ENCODE results near the gene NAGA.
"Not testable (repeated sequence)": the region's sequence is repeated elsewhere in the genome, so short reads cannot be mapped to it uniquely, and the experiment has no call there.

Gene NAGA

DNA sequence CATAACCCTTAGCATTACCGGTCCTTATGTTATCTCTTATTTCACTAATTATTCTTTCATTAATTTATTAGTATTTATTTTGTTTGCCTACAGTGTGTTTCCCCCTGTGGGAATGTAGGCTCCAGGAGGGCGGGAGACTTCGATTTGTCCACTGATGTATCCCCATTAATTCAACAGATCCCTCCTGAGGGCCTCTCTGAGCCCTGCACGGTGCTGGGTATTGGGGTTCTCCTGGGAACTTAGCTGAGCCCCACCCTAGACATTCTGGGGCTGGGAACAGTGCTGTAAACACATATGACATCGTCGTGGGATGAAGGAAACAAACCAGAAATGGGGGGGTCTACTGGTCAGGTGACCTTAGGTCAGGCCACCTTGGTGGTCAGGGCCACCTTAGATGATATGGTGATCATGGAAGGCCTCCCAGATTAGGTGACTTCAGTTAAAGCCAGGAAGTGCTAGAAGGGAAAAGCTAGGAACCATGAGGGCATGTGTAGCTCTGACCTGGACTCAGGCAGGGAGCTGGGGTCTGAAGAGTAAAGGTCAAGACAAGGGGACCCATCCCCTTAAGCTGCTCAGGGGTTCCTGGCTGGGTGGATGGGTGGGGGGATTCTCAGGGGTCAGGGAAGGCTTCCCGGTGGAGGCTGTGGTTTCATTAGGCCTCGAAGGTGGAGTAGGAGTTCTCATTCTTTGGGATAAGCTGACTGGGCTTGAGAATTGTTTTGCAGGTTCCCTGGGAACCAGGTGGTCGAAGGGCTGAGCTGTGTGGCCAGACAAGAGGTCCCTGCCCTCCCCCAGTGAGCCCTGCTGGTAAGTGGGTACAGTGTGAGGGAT is 4.4 kb upstream of the NAGA start:
- DNase-seq, result no peak

DNA sequence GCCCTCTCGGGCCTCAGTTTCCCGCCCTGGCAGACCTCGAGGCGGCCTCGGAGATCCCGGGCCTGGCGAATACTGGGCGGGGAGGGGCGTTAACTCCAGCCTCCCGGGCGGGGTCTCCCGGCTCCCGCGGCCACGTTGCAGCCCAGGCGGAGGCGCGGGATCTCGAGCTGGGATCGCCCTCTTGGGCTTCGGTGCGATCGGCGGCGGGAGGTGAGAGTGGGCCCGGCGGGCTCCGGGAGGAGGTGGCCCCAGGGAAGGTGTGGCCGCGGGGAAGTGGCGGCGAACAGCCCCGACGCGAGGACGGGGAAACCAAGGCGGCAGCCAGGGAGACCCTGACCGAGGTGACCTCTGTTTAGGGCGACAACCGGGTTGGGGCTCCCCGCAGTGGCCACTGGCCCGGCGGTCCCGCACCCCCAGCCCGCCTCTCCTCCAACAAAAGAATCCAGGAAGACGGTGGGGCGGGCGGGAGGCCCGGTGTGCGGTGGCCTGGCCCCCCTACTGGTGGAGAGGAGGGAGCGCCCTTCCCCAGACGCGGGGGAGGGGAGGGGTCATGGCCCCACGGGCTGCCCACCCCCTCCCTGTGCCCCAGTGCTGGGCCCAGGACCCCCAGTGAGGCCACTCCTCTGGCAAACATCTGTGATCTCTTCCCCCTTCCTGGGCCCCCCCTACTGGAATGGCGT is 3.7 kb upstream of the NAGA start, which contains the start of gene PHETA2:
PHETA2 (plus strand) TSS at position 117 of the 680 bp plus-strand sequence. CDS start 3,046 bp downstream, outside the sequence.
- DNase-seq, result no peak

DNA sequence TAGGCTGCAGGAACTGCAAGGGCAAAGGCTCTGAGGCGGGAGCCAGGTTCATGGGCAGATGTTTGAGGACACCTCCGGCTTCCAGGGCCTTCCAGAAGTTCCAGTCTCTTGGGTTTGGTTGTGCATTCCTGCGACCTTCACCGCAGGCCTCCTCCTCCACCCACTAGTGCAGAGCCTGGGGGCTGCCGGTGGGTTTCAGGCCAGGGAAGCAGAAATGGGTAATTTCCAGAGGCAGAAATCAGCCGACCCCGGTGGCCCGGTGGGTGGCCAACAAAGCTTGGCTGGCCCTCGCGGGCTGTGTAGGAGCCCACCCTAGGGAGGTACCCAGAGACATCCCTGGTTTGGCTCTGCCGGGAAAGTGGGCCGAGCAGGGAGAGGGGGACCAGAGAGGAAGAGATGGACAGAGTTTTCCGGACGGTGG is 3.0 kb upstream of the NAGA start:
- no peak for DNase-seq

DNA sequence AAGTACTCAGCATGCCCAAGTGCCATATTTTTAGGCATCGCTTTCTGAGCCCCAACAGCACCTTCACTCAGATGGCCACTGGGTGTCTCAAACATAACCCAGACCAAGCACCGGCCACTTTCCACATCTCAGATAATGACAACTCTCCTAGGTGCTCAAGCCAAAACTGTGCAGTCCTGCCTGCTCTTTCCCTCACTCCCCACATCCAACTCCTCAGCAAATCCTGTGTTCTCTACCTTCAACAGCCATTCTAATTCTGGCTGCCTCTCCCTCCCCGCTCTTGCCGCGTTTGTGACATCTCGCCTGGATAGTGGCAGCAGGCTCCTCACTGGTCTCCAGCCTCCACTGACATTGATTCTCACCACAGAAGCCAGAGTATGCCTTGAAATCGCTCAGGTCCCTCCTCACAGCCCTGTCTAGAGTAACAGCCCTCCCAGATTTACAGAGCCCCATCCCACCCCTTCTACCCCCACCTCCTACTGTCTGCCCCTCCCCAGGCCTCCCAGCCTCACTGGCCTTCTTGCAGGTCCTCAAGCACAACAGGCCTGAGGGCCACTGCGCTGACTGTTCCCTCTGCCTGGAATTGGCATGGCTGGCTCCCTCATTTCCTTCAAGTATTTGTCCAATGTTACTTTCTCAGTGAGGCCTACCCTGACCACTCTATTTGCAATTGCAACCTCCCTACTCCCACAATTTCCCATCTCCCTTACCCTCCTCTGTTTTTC is 2.2 kb upstream of the NAGA start:
- DNase-seq, result no peak

DNA sequence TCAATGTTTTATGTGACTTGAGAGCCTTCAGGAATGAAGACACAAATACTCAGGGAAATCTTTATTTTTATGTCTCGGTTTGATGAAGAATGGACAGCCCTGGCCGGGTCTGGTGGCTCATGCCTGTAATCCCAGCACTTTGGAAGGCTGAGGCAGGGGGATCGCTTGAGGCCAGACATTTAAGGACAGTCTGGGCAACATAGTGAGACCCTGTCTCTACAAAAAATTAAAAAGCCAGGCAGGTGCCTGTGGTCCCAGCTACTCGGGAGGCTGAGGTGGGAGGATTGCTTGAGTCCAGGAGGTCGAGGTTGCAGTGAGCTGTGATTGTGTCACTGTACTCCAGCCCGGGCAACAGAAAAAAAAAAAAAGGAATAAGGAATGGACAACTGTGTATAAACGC is 896 bp upstream of the NAGA start:
- not testable (repeated sequence) for DNase-seq

DNA sequence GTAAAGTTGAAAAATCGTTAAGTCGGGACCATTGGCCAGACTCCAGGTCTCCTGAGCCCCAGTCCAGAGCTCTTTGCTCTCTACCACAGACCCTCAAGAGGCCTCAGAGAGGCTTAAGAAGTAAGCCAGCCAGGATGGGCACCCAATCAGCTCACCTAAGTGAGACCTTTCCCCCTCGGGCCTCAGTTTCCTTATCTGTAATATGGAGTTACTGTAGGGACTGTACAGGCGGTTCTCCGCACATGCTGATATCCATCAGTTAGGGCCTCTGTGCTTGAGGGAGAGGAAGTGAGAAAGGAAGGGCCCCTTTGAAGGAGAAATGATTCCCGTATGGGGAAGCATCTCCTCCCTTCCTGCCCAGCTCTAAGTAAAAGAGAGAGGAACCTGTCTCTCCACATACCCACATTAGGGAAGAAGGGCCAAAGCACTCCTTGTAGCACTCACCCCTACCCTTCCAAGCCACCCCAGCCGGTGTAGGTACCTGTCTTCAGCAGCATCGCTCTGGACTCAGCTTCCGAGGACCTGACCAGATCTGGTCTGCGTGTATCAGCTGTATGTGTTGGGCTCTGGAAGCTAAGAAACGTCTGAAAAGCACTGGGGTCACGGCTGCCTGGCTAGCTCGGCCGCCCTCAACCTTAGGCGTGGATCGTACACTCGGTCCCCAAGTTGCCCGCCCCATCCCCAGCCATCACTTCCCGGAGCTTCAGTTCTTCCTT is 653 bp downstream of the NAGA start:
- peak; percentile 26 to 57 for DNase-seq

DNA sequence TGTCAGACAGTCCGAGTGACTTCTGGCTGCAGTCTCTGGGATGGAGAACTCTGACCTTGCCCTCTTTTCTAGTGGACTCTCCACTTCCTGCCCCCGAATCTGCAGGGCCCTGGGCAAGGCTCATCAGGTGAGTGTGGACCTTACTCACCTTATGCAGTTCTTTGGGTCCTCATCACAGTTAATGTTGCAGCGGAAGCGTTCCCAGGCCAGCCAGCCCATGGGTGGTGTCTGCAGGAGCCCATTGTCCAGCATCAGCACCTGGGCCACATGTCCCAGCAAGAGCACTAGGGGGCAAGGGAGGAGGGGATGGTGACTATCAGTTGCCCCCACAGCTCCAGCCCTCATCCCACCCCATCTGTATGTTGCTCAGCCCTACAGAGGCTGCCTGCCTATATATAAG is 2.3 kb downstream of the NAGA start:
- DNase-seq, result no peak

DNA sequence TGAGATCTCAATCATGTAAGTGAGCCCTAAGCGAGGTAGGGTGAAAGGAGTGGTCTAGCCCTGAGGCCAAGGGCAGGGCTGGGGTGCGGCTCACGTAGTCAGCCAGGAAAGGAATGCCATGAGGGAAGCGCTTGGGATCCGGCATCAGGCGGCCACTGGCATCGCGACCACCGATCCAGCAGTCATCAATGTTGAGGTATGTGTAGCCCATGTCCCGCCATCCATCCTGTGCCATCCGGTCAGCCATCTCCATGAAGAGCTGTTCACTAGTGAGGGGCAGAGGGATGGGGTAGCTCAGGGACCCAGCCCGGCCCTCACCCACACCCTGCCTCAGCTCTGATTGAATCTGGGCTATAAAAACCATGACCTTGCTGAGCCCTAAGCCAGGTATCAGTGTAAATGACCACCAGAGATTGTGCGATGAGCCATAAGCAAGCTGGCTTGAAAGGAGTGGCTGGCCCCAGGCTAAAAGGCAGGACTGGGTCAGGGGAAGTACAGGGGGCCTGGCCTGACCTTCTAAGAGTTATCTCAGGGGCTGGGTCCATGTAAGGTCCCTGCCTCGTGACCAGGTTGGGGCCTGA is 2.9 kb downstream of the NAGA start:
- no peak for DNase-seq

DNA sequence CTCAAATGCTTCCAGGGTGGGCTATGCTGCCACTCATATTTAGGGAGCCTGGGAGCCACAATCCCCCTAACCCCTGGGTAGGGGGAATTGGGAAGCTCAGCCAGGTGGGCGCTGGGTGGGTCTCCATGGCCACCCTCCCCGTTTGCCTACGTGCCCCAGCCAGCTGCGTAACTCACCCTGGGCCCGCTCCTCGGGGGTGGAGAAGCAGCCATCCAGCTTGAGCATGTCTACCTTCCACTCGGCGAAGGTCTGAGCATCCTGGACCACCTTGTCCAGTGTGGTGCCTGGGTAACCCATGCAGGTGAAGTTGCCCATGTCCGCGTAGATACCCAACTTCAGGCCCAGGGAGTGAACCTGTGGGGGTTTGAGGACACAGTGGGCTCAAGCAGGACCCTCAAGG is 3.7 kb downstream of the NAGA start:
- DNase-seq, result no peak

DNA sequence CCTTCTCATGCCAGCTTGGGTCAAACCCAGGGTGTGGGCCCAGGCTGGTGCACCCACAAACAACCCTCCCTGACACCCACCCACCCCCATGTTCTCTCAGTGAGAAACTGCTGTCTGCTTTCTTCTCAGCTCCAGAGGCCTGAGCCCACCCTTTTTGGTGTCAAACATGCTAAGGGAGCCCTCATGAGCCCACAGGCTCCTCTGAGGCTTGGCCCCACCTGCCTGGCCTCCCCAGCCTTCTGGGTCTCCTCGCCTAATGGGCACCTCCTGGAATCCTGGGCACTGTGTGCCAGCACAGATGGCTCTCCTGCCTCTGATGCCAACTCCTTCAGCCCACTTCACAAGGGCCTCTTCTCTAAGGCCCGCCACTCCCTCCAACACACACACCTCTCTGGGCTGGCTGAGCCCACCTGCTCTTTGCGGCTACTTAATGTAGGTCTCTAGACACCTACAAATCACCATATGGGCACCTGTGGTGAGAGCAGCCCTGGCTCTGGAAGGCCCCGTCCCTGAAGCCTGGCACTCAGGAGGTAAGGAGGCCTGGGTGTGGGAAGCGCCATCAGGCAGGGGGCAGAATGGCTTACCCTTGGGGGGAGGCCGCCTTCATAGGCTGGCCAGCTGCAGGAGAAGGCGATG is 4.4 kb downstream of the NAGA start:
- DNase-seq, result no peak

DNA sequence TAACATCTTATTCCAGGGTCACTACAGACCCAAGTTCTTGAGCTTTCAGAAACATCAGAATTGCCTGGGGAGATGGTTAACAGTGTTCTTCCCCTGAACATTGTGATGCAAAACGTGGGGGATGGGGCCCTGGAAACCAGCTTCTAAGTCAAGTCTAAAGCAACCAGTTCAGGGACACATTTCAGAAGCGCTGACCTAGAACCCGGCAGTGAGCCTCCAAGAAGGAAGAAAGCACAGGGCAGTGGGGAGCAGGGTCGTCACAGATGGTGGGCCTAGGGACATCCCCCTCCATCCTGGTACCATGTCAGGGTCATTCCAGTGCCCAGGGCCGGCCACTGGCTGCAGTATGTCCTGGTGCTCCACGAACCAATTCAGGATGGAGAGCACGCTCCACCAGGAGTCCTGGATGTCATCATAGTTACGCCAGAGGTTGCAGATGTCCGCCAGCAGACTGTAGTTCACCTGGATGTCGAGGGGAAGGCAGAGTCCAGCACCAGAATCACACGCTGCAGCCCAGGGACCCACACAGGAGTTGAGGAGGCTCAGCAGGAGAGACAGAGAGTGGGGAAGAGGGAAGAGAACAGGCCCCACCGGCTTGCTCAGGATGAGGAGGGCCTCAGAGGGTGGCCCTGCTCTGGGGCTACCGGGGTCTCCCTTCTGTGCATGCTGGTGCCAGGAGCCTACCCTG is 5.0 kb downstream of the NAGA start:
- no peak for DNase-seq

DNA sequence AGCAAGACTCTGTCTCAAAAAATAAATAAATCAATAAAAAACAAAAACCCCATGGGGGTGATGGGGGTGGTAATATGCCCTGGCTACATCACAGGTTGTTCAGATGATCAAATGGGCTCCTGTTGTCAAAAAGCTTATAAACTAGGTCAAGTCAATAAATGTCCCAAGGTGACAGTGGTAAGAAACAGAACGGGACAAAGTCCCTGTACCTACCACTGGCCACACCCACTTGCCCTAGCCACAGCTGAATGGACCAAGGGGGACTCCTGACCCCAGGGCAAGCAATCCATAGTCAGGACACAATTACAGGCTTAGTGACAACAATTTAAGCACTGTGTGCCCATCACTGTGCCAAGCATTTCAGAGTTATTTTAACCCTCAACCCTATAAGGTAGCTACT is 6.0 kb downstream of the NAGA start:
- no peak for DNase-seq

DNA sequence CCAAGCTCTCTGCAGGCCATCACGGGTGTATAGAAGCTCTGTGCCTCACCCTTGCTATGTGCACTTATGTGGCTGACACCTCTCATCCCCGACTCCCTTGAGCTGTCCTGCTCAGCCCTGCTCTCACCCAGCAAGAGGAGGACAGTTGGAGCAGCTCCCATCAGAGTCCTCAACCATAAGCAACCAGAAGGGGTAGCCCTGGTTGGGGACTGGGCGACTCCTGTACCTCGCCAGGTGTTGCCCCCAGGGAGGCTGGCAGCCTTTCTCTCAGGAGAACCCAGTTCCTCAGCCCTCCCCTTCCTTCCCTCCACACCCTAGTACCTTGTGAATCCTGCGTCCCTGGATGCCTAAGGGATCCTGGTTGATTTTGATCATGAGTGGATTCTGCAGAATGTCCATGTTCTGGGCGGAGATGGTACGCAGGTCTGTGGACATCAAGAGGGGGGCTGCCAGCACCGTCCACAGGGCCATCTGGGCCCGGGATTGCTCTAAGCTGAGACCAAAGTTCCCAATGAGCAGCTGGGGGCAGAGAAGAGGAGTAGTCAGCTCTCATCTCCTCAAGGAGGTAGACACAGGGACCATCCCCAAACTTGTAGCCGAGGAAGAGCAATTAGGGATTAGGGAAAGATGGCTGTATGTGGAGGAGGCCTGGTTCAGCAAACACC is 8.0 kb downstream of the NAGA start:
- DNase-seq, result no peak

DNA sequence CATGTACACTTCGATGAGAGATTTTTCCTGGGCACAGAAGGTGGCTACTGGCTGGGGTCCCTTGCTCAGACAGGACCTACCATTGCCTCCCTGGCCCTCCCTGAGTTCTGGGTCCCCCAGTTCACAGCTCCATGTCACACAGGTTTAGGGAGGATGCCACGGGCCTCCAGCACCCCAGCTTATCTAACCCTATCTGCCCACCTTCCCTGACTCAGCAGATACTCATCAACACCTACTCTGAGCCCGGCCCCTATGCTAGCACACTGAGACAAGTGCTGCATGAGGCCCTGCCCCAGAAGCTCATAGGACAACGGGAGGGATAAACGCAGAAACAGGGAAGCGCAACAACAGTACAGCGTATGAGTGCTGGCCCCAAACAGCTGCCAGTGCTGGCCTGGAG is 9.6 kb downstream of the NAGA start:
- DNase-seq, result no peak

DNA sequence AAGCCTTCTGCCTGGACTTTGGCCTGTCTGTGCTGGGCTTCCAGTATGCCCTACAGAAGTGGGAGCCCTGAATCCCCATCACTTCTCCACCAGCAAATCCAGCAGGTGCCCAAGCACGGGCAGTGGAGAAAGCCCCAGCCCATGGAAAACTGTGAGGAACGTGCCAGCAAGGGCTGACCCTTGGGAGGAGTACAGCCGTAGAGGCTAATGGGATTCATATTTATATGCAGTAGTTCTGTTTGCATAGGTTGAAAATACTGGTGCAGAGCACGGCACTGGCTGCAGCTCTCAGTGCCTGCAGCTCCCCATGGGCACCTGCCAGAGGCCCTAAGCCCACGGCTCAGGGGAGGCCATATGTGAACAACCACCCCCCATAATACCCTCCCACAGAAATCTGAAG is 10.1 kb downstream of the NAGA start:
- DNase-seq, result no peak

DNA sequence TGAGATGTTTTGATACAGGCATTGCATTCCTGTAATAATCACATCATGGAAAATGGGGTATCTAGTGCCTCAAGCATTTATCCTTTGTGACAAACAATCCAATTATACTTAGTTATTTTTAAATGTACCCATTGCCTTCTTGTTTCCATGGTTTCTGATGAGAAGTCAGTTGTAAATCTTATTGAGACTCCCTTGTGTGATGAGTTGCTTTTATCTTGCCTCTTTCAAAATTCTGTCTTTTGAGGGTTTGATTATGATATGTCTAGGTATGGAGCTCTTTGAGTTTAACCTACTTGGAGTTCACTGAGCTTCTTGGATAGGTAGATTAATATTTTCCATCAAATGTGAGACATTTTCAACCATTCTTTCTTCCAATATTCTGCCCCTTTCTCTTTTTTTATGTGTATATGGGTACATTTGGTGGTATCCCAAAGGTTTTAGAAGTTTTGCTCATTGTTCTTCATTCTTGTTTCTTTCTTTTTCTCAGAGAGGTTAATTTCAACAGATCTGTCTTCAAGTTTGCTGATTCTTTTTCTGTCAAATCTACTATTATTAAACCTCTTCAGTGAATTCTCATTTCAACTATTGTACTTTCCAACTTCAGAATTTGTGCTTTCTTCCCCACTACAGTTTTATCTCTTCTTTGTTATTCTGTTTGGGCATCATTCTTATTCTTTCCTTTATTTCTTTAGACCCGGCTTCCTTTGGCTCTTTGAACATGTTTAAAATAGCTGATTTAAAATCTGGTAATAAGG is 13.7 kb downstream of the NAGA start:
- no peak for DNase-seq

DNA sequence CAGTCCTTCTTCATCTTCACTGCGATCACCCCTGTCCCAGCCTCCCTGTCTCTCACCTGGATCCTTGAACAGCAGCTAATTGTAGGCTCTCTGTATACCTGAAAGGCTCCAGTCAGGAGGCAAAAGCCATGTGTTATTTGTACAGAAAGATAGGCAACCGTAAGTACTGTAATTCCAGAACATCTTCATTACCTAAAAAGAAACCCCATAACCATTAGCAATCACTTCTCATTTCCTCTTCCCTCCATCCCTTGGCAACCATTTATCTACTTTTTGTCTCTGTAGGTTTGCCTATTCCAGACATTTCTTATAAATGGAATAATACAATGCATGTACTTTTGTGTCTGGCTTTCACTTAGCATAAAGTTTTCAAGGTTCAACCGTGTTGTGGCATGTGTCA is 17.8 kb downstream of the NAGA start:
- no peak for DNase-seq

DNA sequence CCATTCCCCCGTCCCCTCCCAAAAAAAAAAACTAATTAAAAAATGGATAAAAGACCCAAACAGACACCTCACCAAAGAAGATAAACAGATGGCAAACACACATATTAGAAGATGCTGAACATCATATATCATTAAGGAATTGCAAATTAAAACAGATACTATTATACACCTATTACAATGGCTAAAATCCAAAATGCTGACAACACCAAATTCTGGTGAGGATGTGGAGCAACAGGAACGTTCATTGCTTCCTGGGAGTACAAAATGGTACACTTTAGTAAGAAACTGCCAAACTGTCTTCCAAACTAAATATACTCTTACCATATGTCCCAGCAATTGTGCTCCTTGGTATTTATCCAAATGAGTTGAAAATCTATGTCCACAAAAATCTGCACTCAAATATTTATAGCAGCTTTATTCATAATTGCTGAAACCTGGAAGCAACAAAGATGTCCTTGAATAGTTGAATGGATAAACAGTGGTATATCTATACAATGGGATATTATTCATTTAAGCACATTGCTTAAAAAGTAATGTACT is 19.9 kb downstream of the NAGA start:
- no peak for DNase-seq

DNA sequence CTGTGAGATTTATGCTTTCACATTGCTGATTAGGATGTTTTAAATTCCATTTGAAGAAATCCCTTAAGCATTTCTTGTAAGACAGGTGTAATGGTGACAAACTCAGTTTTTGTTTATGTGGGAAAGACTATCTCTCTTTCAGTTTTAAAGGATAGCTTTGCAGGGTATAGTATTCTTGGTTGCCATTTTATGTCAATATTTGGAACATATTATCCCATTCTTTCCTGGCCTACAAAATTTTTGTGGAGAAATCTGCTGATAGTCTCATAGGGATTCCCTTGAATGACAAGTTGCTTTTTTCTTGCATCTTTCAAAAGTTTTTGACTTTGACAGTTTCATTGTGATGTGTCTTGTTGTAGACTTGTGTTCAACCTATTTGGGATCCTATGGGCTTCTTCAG is 28.8 kb downstream of the NAGA start:
- DNase-seq, result no peak

DNA sequence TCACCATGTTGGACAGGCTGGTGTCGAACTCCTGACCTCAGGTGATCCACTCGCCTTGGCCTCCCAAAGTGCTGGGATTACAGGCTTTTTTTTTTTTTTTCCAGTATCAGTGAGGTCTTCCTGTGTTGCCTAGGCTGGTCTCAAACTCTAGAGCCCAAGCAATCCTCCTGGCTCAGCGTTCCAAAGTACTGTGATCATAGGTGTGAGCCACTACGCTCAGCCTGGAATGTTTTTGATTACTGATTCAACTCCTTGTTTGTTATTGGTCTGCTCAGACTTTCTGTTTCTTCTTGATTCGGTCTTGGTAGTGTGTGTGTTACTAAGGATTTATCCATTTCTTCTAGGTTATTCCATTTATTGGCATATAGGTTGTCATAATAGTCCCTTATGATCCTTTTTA is 31.3 kb downstream of the NAGA start:
- no peak for DNase-seq
